NAMALWA (cell line): ENCODE results near the gene TMEM167A.

Source experiments
- DNase-seq: peaks from one replicate; pipeline ENCODE4 v3.0.0-alpha.2; 2015; ENCODE audit warnings: low spot score

TMEM167A gene

GRCh38 chr5:83076742-83077661, at the start of gene TMEM167A, which contains the start of gene XRCC4:
Gene TMEM167A, minus strand, starts transcription at chr5:83077394. Its CDS starts 71 bp downstream, at chr5:83077323.
Gene XRCC4, plus strand, starts transcription at chr5:83077547. Its CDS starts 27,373 bp downstream, at chr5:83104920.
- DNase-seq: peak; percentile 99

- DNase-seq: no peak
Observed at GRCh38 chr5:83126501-83126900, 49.3 kb upstream of the TMEM167A start.

- DNase-seq: no peak
Observed at GRCh38 chr5:83125560-83125959, 48.4 kb upstream of the TMEM167A start.

- no peak for DNase-seq
Observed at GRCh38 chr5:83124593-83124992, 47.4 kb upstream of the TMEM167A start.

GRCh38 chr5:83118976-83119375, 41.8 kb upstream of the TMEM167A start:
- DNase-seq: no peak

GRCh38 chr5:83118471-83118870, 41.3 kb upstream of the TMEM167A start:
- no peak for DNase-seq

GRCh38 chr5:83115816-83116215, 38.6 kb upstream of the TMEM167A start:
- no peak for DNase-seq

- no peak for DNase-seq
Observed at GRCh38 chr5:83109380-83109779, 32.2 kb upstream of the TMEM167A start.

GRCh38 chr5:83107692-83108420, 30.7 kb upstream of the TMEM167A start:
- no peak for DNase-seq

- no peak for DNase-seq
Observed at GRCh38 chr5:83104021-83104420, 26.8 kb upstream of the TMEM167A start.

- DNase-seq: no peak
Observed at GRCh38 chr5:83102364-83102980, 25.3 kb upstream of the TMEM167A start.

- DNase-seq: no peak
Observed at GRCh38 chr5:83101514-83101913, 24.3 kb upstream of the TMEM167A start.

- DNase-seq: no peak
Observed at GRCh38 chr5:83099445-83099844, 22.3 kb upstream of the TMEM167A start.

- no peak for DNase-seq
Observed at GRCh38 chr5:83099001-83099400, 21.8 kb upstream of the TMEM167A start.

GRCh38 chr5:83097689-83098231, 20.6 kb upstream of the TMEM167A start:
- no peak for DNase-seq

GRCh38 chr5:83096660-83097339, 19.6 kb upstream of the TMEM167A start:
- DNase-seq: no peak

GRCh38 chr5:83095957-83096539, 18.9 kb upstream of the TMEM167A start:
- DNase-seq: no peak

- no peak for DNase-seq
Observed at GRCh38 chr5:83095163-83095956, 18.2 kb upstream of the TMEM167A start.

- DNase-seq: no peak
Observed at GRCh38 chr5:83093692-83094091, 16.5 kb upstream of the TMEM167A start.

- no peak for DNase-seq
Observed at GRCh38 chr5:83092619-83093018, 15.4 kb upstream of the TMEM167A start.
